HEK293 (cell line): ENCODE results near the gene HCFC1.

Experiments
- KLF16 ChIP-seq: fragments of 450-650 bp; formaldehyde crosslinking; IDR thresholded peaks from 2 replicates; pipeline ENCODE4 v1.5.1; 2017; ENCODE audit warnings: missing biosample characterization, missing genetic modification characterization
- KLF8 ChIP-seq: fragments of 450-650 bp; formaldehyde crosslinking; IDR thresholded peaks from 2 replicates; pipeline ENCODE4 v1.5.1; 2016; ENCODE audit warnings: missing biosample characterization, missing genetic modification characterization
- MZF1 ChIP-seq: fragments of 450-650 bp; formaldehyde crosslinking; IDR thresholded peaks from 2 replicates; pipeline ENCODE4 v1.5.1; 2017; ENCODE audit warnings: missing biosample characterization, missing genetic modification characterization, borderline replicate concordance
- PRDM6 ChIP-seq: fragments of 450-650 bp; formaldehyde crosslinking; IDR thresholded peaks from 2 replicates; pipeline ENCODE4 v1.5.1; 2017; ENCODE audit warnings: missing biosample characterization, missing genetic modification characterization
- RBAK ChIP-seq: fragments of 450-650 bp; formaldehyde crosslinking; IDR thresholded peaks from 2 replicates; pipeline ENCODE4 v1.5.1; 2016; ENCODE audit warnings: missing biosample characterization, missing genetic modification characterization
- SCRT1 ChIP-seq: fragments of 450-650 bp; formaldehyde crosslinking; IDR thresholded peaks from 2 replicates; pipeline ENCODE4 v1.5.1; 2016; ENCODE audit warnings: missing biosample characterization, missing genetic modification characterization, borderline replicate concordance
- SETDB1 ChIP-seq: IDR thresholded peaks from one replicate; pipeline ENCODE4 v1.6.1; 2017; ENCODE audit warnings: mild to moderate bottlenecking, low read length, moderate library complexity, mixed read lengths; ENCODE audit not compliant: insufficient read length
- ZBTB17 ChIP-seq: fragments of 450-650 bp; formaldehyde crosslinking; IDR thresholded peaks from 2 replicates; pipeline ENCODE4 v1.5.1; 2016; ENCODE audit warnings: missing biosample characterization, missing genetic modification characterization
- ZNF132 ChIP-seq: fragments of 450-650 bp; formaldehyde crosslinking; IDR thresholded peaks from 2 replicates; pipeline ENCODE4 v1.5.1; 2017; ENCODE audit warnings: missing biosample characterization, missing genetic modification characterization, borderline replicate concordance
- ZNF138 ChIP-seq: fragments of 450-650 bp; formaldehyde crosslinking; IDR thresholded peaks from 2 replicates; pipeline ENCODE4 v1.5.1; 2016; ENCODE audit warnings: missing biosample characterization, missing genetic modification characterization, borderline replicate concordance
- ZNF175 ChIP-seq: fragments of 450-650 bp; formaldehyde crosslinking; IDR thresholded peaks from 2 replicates; pipeline ENCODE4 v1.5.1; 2016; ENCODE audit warnings: missing biosample characterization, missing genetic modification characterization
- ZNF202 ChIP-seq: fragments of 450-650 bp; formaldehyde crosslinking; IDR thresholded peaks from 2 replicates; pipeline ENCODE4 v1.5.1; 2016; ENCODE audit warnings: missing biosample characterization, missing genetic modification characterization, borderline replicate concordance
- ZNF248 ChIP-seq: fragments of 450-650 bp; formaldehyde crosslinking; IDR thresholded peaks from 2 replicates; pipeline ENCODE4 v1.5.1; 2017; ENCODE audit warnings: missing biosample characterization, missing genetic modification characterization
- ZNF335 ChIP-seq: fragments of 450-650 bp; formaldehyde crosslinking; conservative IDR thresholded peaks from 2 replicates; pipeline ENCODE4 v1.5.1; 2016; ENCODE audit warnings: missing biosample characterization, missing genetic modification characterization
- ZNF362 ChIP-seq: fragments of 450-650 bp; formaldehyde crosslinking; IDR thresholded peaks from 2 replicates; pipeline ENCODE4 v1.5.1; 2016; ENCODE audit warnings: missing biosample characterization, missing genetic modification characterization
- ZNF426 ChIP-seq: fragments of 450-650 bp; formaldehyde crosslinking; IDR thresholded peaks from 2 replicates; pipeline ENCODE4 v1.5.1; 2017; ENCODE audit warnings: missing biosample characterization, missing genetic modification characterization, mild to moderate bottlenecking, inconsistent platforms, moderate library complexity
- ZNF501 ChIP-seq: fragments of 450-650 bp; formaldehyde crosslinking; IDR thresholded peaks from 2 replicates; pipeline ENCODE4 v1.5.1; 2016; ENCODE audit warnings: missing biosample characterization, missing genetic modification characterization
- ZNF529 ChIP-seq: fragments of 450-650 bp; formaldehyde crosslinking; IDR thresholded peaks from 2 replicates; pipeline ENCODE4 v1.5.1; 2017; ENCODE audit warnings: missing genetic modification characterization, missing biosample characterization; ENCODE audit not compliant: insufficient replicate concordance
- ZNF530 ChIP-seq: fragments of 450-650 bp; formaldehyde crosslinking; IDR thresholded peaks from 2 replicates; pipeline ENCODE4 v1.5.1; 2016; ENCODE audit warnings: low read depth, missing biosample characterization, missing genetic modification characterization
- ZNF660 ChIP-seq: fragments of 450-650 bp; IDR thresholded peaks from 2 replicates; pipeline ENCODE4 v1.5.1; 2018; ENCODE audit warnings: missing biosample characterization, mild to moderate bottlenecking, missing genetic modification characterization
- ZNF776 ChIP-seq: fragments of 450-650 bp; formaldehyde crosslinking; IDR thresholded peaks from 2 replicates; pipeline ENCODE4 v1.5.0; 2017; ENCODE audit warnings: missing biosample characterization, missing genetic modification characterization, borderline replicate concordance
- ZNF777 ChIP-seq: fragments of 450-650 bp; formaldehyde crosslinking; IDR thresholded peaks from 2 replicates; pipeline ENCODE4 v1.5.1; 2017; ENCODE audit warnings: missing biosample characterization, missing genetic modification characterization, borderline replicate concordance
- ZSCAN5A ChIP-seq: fragments of 450-650 bp; formaldehyde crosslinking; IDR thresholded peaks from 2 replicates; pipeline ENCODE4 v1.5.1; 2016; ENCODE audit warnings: missing biosample characterization, missing genetic modification characterization
- ZXDB ChIP-seq: fragments of 450-650 bp; formaldehyde crosslinking; IDR thresholded peaks from 2 replicates; pipeline ENCODE4 v1.5.1; 2016; ENCODE audit warnings: missing biosample characterization, missing genetic modification characterization
- TF ChIP-seq, protein P1 (sequence below): fragments of 450-650 bp; formaldehyde crosslinking; IDR thresholded peaks from 2 replicates; pipeline ENCODE4 v1.5.1; 2016; ENCODE audit warnings: missing biosample characterization, missing genetic modification characterization, borderline replicate concordance
- TF ChIP-seq, protein P2 (sequence below): fragments of 450-650 bp; formaldehyde crosslinking; IDR thresholded peaks from 2 replicates; pipeline ENCODE4 v1.5.1; 2016; ENCODE audit warnings: missing biosample characterization, missing genetic modification characterization
- TF ChIP-seq, protein P3 (sequence below): fragments of 450-650 bp; formaldehyde crosslinking; IDR thresholded peaks from 2 replicates; pipeline ENCODE4 v1.5.1; 2016; ENCODE audit warnings: missing biosample characterization, missing genetic modification characterization

Gene HCFC1

GRCh38 chrX:154019633-154020528 is 48.3 kb upstream of the HCFC1 start, which contains the start of gene IRAK1 (continued):
- TF ChIP-seq ZNF777 (tag by site-specific recombination) (no peak), ZNF501 (0 out of 2 replicates have a peak, but pooled peaks have one; percentile 29), ZNF530 (tag by site-specific recombination) (no peak), ZSCAN5A (tag by site-specific recombination) (no peak), RBAK (tag by site-specific recombination) (no peak), MZF1 (tag by site-specific recombination) (no peak), ZNF362 (tag by site-specific recombination) (no peak), ZNF132 (no peak), ZNF202 (no peak), ZNF138 (tag by site-specific recombination) (no peak), KLF8 (tag by site-specific recombination) (peak; percentile 48; the same call in 1 of the 2 replicates), ZBTB17 (tag by site-specific recombination) (peak; percentile 51; the same call in 1 of the 2 replicates), ZNF776 (tag by site-specific recombination) (no peak), ZNF529 (no peak), ZNF426 (tag by site-specific recombination) (no peak), SETDB1 (no peak), SCRT1 (tag by site-specific recombination) (no peak), PRDM6 (tag by site-specific recombination) (no peak), ZNF175 (no peak), ZXDB (tag by site-specific recombination) (peak; percentile 56; the same call in 1 of the 2 replicates), ZNF660 (tag by site-specific recombination) (no peak), ZNF335 (tag by site-specific recombination) (peak; percentile 97), KLF16 (no peak), ZNF248 (tag by site-specific recombination) (no peak)
- TF ChIP-seq, protein P1, sequence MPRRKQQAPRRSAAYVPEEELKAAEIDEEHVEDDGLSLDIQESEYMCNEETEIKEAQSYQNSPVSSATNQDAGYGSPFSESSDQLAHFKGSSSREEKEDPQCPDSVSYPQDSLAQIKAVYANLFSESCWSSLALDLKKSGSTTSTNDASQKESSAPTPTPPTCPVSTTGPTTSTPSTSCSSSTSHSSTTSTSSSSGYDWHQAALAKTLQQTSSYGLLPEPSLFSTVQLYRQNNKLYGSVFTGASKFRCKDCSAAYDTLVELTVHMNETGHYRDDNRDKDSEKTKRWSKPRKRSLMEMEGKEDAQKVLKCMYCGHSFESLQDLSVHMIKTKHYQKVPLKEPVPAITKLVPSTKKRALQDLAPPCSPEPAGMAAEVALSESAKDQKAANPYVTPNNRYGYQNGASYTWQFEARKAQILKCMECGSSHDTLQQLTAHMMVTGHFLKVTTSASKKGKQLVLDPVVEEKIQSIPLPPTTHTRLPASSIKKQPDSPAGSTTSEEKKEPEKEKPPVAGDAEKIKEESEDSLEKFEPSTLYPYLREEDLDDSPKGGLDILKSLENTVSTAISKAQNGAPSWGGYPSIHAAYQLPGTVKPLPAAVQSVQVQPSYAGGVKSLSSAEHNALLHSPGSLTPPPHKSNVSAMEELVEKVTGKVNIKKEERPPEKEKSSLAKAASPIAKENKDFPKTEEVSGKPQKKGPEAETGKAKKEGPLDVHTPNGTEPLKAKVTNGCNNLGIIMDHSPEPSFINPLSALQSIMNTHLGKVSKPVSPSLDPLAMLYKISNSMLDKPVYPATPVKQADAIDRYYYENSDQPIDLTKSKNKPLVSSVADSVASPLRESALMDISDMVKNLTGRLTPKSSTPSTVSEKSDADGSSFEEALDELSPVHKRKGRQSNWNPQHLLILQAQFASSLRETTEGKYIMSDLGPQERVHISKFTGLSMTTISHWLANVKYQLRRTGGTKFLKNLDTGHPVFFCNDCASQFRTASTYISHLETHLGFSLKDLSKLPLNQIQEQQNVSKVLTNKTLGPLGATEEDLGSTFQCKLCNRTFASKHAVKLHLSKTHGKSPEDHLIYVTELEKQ (tag by site-specific recombination): no peak
- TF ChIP-seq, protein P2, sequence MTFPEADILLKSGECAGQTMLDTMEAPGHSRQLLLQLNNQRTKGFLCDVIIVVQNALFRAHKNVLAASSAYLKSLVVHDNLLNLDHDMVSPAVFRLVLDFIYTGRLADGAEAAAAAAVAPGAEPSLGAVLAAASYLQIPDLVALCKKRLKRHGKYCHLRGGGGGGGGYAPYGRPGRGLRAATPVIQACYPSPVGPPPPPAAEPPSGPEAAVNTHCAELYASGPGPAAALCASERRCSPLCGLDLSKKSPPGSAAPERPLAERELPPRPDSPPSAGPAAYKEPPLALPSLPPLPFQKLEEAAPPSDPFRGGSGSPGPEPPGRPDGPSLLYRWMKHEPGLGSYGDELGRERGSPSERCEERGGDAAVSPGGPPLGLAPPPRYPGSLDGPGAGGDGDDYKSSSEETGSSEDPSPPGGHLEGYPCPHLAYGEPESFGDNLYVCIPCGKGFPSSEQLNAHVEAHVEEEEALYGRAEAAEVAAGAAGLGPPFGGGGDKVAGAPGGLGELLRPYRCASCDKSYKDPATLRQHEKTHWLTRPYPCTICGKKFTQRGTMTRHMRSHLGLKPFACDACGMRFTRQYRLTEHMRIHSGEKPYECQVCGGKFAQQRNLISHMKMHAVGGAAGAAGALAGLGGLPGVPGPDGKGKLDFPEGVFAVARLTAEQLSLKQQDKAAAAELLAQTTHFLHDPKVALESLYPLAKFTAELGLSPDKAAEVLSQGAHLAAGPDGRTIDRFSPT (tag by site-specific recombination): peak; percentile 11; the same call in 1 of the 2 replicates
- TF ChIP-seq, protein P3, sequence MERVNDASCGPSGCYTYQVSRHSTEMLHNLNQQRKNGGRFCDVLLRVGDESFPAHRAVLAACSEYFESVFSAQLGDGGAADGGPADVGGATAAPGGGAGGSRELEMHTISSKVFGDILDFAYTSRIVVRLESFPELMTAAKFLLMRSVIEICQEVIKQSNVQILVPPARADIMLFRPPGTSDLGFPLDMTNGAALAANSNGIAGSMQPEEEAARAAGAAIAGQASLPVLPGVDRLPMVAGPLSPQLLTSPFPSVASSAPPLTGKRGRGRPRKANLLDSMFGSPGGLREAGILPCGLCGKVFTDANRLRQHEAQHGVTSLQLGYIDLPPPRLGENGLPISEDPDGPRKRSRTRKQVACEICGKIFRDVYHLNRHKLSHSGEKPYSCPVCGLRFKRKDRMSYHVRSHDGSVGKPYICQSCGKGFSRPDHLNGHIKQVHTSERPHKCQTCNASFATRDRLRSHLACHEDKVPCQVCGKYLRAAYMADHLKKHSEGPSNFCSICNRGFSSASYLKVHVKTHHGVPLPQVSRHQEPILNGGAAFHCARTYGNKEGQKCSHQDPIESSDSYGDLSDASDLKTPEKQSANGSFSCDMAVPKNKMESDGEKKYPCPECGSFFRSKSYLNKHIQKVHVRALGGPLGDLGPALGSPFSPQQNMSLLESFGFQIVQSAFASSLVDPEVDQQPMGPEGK (tag by site-specific recombination): peak; percentile 78
